ENCODE results near the gene UBE2D1.
"Not testable (repeated sequence)": the region's sequence is repeated elsewhere in the genome, so short reads cannot be mapped to it uniquely, and the experiment has no call there.

UBE2D1 gene

DNA sequence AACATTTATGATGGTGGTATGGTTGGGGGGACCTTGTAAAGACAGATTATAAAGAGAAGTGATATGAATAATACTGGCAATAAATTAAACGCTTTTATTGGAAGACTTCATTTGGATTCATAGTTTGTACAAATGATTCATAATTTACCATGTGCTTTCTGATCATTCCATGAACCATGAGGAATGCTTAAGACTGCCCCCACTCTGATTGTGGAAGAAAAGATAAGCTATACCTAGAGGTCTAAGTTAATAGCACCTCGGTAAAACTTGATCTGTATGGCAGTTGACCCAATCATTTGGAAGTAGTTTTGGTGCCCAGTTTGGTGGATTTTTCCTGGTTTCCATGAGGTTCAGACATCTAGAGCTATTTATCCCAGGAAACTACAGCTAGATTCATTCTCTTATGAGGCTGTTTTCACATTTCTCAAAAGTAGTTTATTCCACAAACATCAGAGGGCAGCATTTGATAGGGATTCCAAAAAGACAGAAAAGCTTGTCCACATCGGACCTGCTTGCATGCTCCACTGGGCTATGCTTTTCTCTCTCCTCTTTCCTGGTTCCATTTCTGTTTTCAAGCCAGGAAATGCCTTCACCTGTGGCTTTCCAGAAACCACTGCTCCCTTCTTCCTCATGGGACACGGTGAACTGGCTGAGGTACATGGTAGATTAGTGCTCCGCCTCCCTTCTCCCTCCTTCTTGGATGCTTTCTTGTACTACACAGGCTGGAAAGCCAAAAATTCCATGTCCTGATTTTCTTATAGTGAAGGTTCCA, 79.7 kb downstream of the UBE2D1 start:
- ATAC-seq = peak; percentile 97
- TF ChIP-seq, protein P1, sequence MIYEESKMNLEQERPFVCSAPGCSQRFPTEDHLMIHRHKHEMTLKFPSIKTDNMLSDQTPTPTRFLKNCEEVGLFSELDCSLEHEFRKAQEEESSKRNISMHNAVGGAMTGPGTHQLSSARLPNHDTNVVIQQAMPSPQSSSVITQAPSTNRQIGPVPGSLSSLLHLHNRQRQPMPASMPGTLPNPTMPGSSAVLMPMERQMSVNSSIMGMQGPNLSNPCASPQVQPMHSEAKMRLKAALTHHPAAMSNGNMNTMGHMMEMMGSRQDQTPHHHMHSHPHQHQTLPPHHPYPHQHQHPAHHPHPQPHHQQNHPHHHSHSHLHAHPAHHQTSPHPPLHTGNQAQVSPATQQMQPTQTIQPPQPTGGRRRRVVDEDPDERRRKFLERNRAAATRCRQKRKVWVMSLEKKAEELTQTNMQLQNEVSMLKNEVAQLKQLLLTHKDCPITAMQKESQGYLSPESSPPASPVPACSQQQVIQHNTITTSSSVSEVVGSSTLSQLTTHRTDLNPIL (CRISPR knock-in tag; IDR thresholded peaks at IDR 0.05; ENCODE audit: low read depth) = no peak
- TF ChIP-seq ARNTL (CRISPR knock-in tag; IDR thresholded peaks at IDR 0.05; ENCODE audit: borderline replicate concordance, low read depth) (no peak), PPARA (CRISPR knock-in tag; IDR thresholded peaks at IDR 0.05; ENCODE audit: borderline replicate concordance) (no peak), ZNF70 (CRISPR knock-in tag; IDR thresholded peaks at IDR 0.05) (no peak), ZFP3 (CRISPR knock-in tag; IDR thresholded peaks at IDR 0.05) (no peak), TCF4 (CRISPR knock-in tag; IDR thresholded peaks at IDR 0.05; ENCODE audit: borderline replicate concordance) (no peak), ZNF565 (CRISPR knock-in tag; conservative IDR thresholded peaks at IDR 0.05; ENCODE audit: low read depth) (no peak), ISL1 (CRISPR knock-in tag; IDR thresholded peaks at IDR 0.05) (no peak), ESRRG (CRISPR knock-in tag; IDR thresholded peaks at IDR 0.05) (no peak), CSDC2 (CRISPR knock-in tag; IDR thresholded peaks at IDR 0.05) (no peak), GLIS3 (CRISPR knock-in tag; IDR thresholded peaks at IDR 0.05) (no peak), OSR1 (CRISPR knock-in tag; IDR thresholded peaks at IDR 0.05) (no peak)
- TF ChIP-seq, protein P2, sequence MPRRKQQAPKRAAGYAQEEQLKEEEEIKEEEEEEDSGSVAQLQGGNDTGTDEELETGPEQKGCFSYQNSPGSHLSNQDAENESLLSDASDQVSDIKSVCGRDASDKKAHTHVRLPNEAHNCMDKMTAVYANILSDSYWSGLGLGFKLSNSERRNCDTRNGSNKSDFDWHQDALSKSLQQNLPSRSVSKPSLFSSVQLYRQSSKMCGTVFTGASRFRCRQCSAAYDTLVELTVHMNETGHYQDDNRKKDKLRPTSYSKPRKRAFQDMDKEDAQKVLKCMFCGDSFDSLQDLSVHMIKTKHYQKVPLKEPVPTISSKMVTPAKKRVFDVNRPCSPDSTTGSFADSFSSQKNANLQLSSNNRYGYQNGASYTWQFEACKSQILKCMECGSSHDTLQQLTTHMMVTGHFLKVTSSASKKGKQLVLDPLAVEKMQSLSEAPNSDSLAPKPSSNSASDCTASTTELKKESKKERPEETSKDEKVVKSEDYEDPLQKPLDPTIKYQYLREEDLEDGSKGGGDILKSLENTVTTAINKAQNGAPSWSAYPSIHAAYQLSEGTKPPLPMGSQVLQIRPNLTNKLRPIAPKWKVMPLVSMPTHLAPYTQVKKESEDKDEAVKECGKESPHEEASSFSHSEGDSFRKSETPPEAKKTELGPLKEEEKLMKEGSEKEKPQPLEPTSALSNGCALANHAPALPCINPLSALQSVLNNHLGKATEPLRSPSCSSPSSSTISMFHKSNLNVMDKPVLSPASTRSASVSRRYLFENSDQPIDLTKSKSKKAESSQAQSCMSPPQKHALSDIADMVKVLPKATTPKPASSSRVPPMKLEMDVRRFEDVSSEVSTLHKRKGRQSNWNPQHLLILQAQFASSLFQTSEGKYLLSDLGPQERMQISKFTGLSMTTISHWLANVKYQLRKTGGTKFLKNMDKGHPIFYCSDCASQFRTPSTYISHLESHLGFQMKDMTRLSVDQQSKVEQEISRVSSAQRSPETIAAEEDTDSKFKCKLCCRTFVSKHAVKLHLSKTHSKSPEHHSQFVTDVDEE (CRISPR knock-in tag; IDR thresholded peaks at IDR 0.05) = no peak
- TF ChIP-seq, protein P3, sequence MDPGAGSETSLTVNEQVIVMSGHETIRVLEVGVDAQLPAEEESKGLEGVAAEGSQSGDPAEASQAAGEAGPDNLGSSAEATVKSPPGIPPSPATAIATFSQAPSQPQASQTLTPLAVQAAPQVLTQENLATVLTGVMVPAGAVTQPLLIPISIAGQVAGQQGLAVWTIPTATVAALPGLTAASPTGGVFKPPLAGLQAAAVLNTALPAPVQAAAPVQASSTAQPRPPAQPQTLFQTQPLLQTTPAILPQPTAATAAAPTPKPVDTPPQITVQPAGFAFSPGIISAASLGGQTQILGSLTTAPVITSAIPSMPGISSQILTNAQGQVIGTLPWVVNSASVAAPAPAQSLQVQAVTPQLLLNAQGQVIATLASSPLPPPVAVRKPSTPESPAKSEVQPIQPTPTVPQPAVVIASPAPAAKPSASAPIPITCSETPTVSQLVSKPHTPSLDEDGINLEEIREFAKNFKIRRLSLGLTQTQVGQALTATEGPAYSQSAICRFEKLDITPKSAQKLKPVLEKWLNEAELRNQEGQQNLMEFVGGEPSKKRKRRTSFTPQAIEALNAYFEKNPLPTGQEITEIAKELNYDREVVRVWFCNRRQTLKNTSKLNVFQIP (CRISPR knock-in tag; IDR thresholded peaks at IDR 0.05; ENCODE audit: borderline replicate concordance, low read depth) = no peak
- TF ChIP-seq, protein P4, sequence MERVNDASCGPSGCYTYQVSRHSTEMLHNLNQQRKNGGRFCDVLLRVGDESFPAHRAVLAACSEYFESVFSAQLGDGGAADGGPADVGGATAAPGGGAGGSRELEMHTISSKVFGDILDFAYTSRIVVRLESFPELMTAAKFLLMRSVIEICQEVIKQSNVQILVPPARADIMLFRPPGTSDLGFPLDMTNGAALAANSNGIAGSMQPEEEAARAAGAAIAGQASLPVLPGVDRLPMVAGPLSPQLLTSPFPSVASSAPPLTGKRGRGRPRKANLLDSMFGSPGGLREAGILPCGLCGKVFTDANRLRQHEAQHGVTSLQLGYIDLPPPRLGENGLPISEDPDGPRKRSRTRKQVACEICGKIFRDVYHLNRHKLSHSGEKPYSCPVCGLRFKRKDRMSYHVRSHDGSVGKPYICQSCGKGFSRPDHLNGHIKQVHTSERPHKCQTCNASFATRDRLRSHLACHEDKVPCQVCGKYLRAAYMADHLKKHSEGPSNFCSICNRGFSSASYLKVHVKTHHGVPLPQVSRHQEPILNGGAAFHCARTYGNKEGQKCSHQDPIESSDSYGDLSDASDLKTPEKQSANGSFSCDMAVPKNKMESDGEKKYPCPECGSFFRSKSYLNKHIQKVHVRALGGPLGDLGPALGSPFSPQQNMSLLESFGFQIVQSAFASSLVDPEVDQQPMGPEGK (CRISPR knock-in tag; IDR thresholded peaks at IDR 0.05; ENCODE audit: borderline replicate concordance) = no peak
- TF ChIP-seq, protein P5, sequence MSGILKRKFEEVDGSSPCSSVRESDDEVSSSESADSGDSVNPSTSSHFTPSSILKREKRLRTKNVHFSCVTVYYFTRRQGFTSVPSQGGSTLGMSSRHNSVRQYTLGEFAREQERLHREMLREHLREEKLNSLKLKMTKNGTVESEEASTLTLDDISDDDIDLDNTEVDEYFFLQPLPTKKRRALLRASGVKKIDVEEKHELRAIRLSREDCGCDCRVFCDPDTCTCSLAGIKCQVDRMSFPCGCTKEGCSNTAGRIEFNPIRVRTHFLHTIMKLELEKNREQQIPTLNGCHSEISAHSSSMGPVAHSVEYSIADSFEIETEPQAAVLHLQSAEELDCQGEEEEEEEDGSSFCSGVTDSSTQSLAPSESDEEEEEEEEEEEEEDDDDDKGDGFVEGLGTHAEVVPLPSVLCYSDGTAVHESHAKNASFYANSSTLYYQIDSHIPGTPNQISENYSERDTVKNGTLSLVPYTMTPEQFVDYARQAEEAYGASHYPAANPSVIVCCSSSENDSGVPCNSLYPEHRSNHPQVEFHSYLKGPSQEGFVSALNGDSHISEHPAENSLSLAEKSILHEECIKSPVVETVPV (CRISPR knock-in tag; IDR thresholded peaks at IDR 0.05) = no peak

DNA sequence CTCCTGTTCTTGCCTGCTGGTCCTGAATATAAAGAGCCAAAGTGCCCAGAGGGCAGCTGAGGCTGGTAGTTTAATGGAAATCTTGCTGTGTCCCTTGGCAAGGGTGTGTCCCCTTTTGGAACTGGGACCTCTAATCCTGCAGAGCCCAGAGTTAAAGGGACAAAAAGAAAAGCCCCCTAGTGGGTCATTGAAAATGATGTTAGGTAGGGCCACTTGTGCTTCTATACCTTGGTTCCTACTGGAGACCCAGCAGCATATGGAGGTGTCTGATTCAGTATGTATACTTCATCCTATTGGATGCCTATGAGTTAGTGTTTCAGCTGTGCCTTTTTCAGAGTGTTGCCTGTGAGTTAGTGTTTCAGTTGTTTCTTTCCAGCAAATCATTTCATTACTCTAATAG, 81.0 kb downstream of the UBE2D1 start:
- no peak for TF ChIP-seq OSR1 (CRISPR knock-in tag; IDR thresholded peaks at IDR 0.05)
- TF ChIP-seq, protein P1 (CRISPR knock-in tag; IDR thresholded peaks at IDR 0.05; ENCODE audit: low read depth) = no peak
- TF ChIP-seq ZNF70 (CRISPR knock-in tag; IDR thresholded peaks at IDR 0.05) = no peak
- TF ChIP-seq ZNF565 (CRISPR knock-in tag; conservative IDR thresholded peaks at IDR 0.05; ENCODE audit: low read depth) = no peak
- TF ChIP-seq TOX (CRISPR knock-in tag; IDR thresholded peaks at IDR 0.05; ENCODE audit: borderline replicate concordance) = no peak
- no peak for TF ChIP-seq ZFP30 (CRISPR knock-in tag; IDR thresholded peaks at IDR 0.05)
- TF ChIP-seq BACH2 (CRISPR knock-in tag; IDR thresholded peaks at IDR 0.05; ENCODE audit: borderline replicate concordance) = no peak
- TF ChIP-seq GLIS3 (CRISPR knock-in tag; IDR thresholded peaks at IDR 0.05) = no peak
- no peak for TF ChIP-seq ESRRG (CRISPR knock-in tag; IDR thresholded peaks at IDR 0.05)
- TF ChIP-seq, protein P4 (CRISPR knock-in tag; IDR thresholded peaks at IDR 0.05; ENCODE audit: borderline replicate concordance) = no peak
- no peak for ATAC-seq

DNA sequence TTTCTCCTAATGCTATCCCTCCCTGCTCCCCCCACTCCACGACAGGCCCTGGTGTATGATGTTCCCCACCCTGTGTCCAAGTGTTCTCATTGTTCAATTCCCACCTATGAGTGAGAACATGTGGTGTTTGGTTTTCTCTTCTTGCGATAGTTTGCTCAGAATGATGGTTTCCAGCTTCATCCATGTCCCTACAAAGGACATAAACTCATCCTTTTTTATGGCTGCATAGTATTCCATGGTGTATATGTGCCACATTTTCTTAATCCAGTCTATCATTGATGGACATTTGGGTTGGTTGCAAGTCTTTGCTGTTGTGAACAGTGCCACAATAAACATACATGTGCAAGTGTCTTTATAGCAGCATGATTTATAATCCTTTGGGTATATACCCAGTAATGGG, 83.1 kb downstream of the UBE2D1 start:
- ATAC-seq = not testable (repeated sequence)
